Fibroblast of skin of left biceps (primary cell): ENCODE data around the gene CTNNA1.

Source experiments
- DNase-seq, 2 experiments: peaks; one replicate each; pipeline ENCODE4 v3.0.0-alpha.2; 2013; ENCODE audit warnings: low read depth in 2 of 2

CTNNA1 gene

GRCh38 chr5:138930371-138931097, 177.3 kb downstream of the CTNNA1 start:
- no peak for DNase-seq

GRCh38 chr5:138932171-138932810, 179.1 kb downstream of the CTNNA1 start:
- no peak for DNase-seq

GRCh38 chr5:138933522-138934290, 180.5 kb downstream of the CTNNA1 start:
- DNase-seq = no peak

- no peak for DNase-seq
Observed at GRCh38 chr5:138934971-138935370, 181.7 kb downstream of the CTNNA1 start.

- no peak for DNase-seq
Observed at GRCh38 chr5:138935466-138935865, 182.2 kb downstream of the CTNNA1 start.

- no peak for DNase-seq
Observed at GRCh38 chr5:138936225-138936967, 183.2 kb downstream of the CTNNA1 start.

GRCh38 chr5:138936968-138937345, 183.7 kb downstream of the CTNNA1 start:
- DNase-seq = no peak

- DNase-seq = no peak
Observed at GRCh38 chr5:138937392-138938387, 184.5 kb downstream of the CTNNA1 start.

GRCh38 chr5:138938526-138938925, 185.3 kb downstream of the CTNNA1 start:
- no peak for DNase-seq

- DNase-seq = no peak
Observed at GRCh38 chr5:138942066-138942465, 188.8 kb downstream of the CTNNA1 start.

GRCh38 chr5:138942861-138943260, 189.6 kb downstream of the CTNNA1 start:
- DNase-seq = no peak

- DNase-seq = no peak
Observed at GRCh38 chr5:138943599-138944173, 190.5 kb downstream of the CTNNA1 start.

GRCh38 chr5:138944527-138945322, 191.5 kb downstream of the CTNNA1 start:
- DNase-seq = no peak

- DNase-seq = no peak
Observed at GRCh38 chr5:138945421-138946240, 192.4 kb downstream of the CTNNA1 start.

- DNase-seq = no peak
Observed at GRCh38 chr5:138946241-138946623, 193.0 kb downstream of the CTNNA1 start.

GRCh38 chr5:138946831-138947560, 193.8 kb downstream of the CTNNA1 start:
- DNase-seq = no peak

GRCh38 chr5:138947780-138948179, 194.6 kb downstream of the CTNNA1 start:
- DNase-seq = no peak
